GM19455 (cell line): ENCODE results near the gene ANGPTL2.

Experiments used
- ATAC-seq: cut with Tn5 transposase; IDR thresholded peaks from one replicate; pipeline ENCODE4 v1.9.1; 2021; ENCODE audit not compliant: unreplicated experiment

ANGPTL2 gene

DNA sequence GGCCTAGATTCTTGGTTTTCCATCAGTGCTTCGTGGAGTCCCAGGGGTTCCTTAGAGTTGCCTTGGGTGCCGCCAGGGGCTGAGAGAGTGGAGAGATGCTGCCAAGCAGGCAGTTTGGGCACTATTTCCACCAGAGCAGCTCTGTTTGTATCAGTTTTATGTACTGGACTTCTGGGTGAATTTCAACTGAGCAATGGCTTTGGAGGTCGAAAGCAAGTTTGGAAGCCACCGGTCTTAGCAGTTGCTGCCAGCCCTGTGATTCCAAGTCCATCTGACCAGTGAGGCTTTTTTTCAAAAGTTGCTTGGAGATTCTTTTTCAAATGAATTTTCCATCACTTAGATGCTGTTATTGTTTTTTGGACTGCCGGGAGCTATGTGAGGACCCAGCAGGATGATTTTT is 68.5 kb downstream of the ANGPTL2 start:
- no peak for ATAC-seq

DNA sequence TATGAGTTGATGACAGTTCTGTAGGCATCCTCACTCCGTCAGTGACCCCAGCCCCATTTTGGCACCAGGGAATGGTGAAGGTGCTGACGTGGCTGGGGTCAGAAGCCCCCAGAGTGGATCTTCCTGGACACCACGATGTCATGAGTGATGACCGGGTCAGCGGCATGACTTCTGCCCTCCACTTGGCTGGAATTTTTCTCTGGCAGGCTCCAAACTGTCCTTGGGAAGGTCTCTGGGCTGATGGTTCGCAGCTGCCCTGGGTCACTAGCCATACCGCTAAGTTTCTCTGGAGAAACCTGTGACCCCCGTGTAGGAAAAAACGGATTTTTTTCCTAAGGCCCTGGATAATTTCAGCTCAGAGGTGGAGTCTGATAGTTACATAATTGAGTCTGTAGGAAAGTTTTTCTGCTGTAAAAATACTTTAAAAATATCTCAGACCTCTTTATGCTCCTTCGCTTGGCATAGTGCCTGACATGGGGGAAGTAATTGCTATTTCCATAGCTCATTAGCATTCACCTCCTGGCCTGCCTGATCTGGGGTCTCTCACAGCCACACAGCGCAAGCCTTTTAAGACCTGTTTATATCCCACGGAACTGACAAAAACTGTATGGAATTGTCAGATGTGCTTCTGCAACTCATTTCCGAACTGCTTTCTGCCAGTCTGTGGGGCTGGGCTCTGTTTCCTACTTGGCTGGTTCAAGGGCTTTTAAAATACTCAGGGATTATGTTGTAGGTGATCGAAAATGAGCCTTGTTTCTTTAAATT is 69.2 kb downstream of the ANGPTL2 start:
- no peak for ATAC-seq

DNA sequence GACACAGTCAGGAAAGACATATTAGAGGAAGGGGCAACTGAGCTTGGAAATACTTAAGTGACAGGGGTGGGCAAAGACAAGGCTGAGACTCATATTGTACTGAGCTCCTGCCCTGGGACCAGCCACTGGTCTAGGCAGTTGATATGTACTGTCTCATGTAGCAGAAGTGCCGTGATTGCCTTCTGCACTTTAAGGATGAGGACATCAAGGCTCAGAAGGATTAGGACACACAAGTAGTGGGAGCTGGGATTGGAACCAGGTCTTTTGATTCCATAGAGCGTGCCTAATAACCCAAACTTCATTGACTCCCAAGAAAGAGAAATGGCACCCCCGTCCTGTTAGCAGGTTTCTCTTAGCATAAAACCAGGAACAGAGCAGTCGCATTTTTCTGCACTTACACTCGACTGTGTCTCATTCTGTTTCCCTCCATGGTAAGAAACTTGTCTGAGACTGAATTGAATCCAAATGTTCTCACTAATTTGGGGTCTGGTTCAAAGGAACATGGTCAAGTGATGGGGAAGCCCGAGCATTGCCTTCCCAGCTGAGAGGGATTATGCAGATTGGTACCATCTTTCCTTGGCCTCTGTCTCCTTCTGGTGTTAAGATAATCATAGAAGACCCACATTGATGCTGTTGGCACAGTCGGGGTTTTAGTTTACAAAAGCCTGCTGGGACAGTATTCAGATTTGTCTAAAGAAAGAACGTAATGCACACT is 70.4 kb downstream of the ANGPTL2 start:
- no peak for ATAC-seq

DNA sequence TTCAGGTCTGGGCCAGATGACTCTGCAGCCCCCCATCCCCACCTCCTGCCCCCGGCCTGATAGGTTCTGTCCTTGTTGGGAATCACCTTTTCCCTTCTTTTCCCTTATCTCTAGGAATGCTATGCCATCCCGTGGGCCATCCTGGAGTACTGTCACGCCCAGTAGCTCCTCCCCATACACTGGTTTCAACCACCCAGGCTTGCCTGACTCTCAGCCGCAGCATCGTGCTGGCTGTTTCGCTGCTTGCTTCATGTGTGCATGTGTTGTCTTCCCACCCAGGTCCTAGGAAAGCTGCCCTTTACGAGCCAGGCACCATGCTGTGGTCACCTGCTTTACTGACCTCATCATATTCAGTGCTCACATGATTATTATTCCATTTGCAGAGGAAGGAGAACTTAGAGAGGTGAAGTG is 71.8 kb downstream of the ANGPTL2 start:
- no peak for ATAC-seq

DNA sequence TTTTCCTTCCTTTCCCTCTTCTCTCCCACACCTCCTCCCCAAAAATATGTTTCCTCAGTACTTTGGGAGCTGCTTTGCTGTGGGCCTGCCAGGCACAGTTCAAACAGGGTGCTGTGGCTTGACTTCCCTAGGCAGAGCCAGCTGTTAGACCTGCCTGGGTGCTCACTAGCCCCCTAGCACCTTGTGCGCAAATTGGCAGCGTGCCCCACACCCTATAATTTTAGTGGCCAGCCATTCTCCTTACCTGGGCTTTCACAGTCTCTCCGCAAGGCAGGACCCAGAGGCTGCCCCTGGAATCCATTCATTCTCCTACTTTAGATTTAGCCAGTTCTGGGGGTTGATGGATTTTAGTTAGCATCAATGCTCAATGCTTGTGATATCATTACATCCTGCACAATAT is 72.3 kb downstream of the ANGPTL2 start:
- ATAC-seq, result no peak

DNA sequence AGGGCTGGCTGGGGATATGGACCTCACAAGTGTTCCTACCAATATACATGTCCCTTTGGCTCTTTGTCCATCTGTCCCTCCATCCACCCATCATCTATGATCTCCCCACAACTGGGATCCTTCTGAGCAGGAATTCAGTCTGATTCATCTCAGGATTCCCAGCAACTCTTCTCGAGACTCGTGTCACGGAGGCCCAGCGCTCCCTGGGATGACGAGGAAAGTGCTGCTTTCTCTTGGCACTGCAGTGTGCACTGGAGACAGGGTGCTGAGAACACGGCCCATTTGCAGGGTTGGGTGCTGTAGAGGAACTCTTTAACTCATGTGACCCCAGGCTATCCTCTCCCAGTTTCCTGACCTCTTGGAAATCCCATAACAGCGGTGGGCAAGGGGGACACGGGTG is 72.9 kb downstream of the ANGPTL2 start:
- ATAC-seq, result no peak

DNA sequence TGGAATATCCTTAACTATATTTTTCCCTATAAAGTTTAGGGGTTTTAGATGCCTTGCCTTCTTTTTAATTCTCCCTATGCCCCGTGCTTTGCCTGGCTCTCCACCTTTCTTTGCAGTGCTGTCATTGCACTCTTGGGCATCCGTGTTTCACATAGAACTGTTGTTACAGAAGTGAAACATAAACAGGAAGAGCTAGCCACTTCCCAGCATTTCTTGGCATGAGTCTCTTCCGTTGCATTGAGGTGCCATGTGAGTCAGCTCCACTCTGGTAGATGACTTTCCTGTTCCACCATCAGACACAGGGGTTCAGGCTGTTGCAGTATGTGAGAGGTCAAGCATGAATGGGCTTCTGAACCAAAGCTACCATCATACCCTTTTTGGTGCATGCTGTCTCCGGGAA is 73.4 kb downstream of the ANGPTL2 start:
- no peak for ATAC-seq

DNA sequence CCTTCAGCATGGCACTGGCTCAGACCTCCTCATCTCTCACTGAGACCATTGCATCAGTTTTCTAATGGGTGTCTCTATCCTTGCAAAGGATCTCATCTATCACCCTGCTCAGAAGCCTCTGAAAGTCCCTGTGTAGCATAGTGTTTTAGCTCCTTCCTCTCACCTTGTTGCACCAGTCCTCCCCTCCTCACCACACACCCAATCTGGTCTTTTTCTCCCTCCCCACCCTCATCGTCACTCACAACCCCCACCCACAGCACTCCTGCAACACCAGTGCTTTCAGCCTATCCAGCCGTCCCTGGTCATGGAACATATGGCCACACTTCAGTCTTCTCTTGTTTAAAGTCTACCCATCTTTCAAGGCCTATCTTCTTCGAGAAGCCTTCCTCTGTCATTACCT is 74.5 kb downstream of the ANGPTL2 start:
- no peak for ATAC-seq

DNA sequence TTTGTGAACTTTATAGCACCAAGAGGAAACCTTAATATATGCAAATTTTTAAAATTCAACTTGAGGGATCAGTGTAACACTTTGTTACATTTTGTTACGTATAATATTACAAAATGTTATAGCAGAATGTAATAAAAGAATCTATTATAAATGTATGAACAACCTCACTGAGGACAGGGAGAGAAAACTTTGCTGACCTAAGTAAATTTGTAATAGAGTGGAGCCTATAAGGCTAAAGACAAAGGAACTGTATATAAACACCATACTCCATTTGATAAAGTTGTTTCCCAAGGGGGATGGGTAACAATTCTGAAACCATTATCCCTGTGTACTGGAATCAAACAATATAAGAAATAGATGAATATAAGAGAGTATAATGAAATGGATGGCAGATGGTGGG is 77.3 kb downstream of the ANGPTL2 start:
- ATAC-seq, result no peak

DNA sequence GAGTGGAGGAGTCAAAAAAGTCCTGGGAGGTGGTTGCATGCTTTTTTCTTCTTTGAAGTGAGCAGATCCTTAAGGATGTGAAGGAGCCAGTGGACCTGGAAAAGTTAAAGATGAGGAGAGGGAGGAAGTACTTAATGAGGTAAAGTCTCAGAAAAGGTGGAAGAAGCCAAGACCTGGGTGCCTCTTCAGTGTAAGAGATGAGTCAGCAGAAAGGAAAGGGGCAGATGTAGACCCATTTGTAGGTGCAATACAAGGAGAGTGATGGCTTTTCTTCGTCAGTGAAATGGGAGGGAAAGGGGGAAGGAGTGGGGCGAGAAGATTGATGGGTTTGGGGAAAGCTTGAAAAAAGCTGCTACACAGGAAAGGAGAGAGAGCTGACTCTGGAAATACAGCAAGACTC is 82.9 kb downstream of the ANGPTL2 start:
- no peak for ATAC-seq

DNA sequence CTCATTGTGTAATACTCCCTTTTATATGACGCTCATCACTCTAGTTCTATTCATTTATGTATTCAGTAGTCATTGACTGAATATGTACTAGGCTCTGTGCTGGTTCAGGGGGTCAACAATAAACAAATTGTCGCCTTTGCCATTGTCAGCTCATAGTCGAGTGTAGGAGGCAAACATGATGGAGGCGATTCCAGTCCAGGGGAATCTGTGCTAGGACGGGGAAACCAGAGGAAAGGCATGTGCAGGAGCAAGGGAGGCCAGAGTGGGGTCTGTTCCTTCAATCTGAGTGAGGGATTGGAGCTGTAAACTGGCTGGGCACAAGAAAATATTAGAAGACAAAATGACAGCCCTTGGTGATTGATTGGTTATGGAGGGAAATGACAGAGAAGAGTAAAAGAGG is 83.9 kb downstream of the ANGPTL2 start:
- no peak for ATAC-seq
